ENCODE measurements around the gene TOPBP1. TPM values are rescaled to one million over a fixed set of nuclear protein-coding genes. Genes with fewer than 3 reads are reported as not detected.

Gene TOPBP1
- total and polyA plus RNA-seq, 2 of the 8 experiments (the other 6 are each of a cell fraction or from before 2014, with no cell fraction given): 19.7 to 35.9 TPM

DNA sequence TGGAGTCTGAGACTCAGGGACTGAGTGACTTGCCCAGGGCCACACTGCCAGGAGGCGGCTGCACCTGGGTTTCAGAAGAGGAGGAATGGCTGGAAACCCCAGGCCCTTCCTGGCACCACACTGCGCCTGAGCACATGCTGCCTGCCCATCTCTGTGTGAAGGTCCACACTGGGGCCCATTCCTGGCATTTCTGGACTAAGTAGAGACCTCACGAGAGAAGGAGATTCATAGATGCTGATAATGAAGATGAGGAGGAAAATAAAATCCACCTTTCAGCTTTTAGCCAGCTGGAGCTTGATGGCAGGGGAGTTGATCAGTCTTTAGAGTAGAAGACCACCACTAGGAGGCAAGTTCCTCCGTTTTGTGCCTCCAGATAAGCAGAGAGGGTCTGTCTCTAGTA lies 44.3 kb upstream of the TOPBP1 start (continued):
- no peak for TF ChIP-seq CHD7 (IDR thresholded peaks at IDR 0.05; ENCODE audit: insufficient replicate concordance, low read length)
- TF ChIP-seq, protein P1, sequence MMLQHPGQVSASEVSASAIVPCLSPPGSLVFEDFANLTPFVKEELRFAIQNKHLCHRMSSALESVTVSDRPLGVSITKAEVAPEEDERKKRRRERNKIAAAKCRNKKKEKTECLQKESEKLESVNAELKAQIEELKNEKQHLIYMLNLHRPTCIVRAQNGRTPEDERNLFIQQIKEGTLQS (IDR thresholded peaks at IDR 0.05; ENCODE audit: insufficient read depth, low read depth, low read length): no peak
- TF ChIP-seq BACH1 (IDR thresholded peaks at IDR 0.05; ENCODE audit: low read length): no peak
- no peak for TF ChIP-seq TBP (IDR thresholded peaks at IDR 0.05; ENCODE audit: low read depth, low read length)
- no peak for TF ChIP-seq KDM4A (IDR thresholded peaks at IDR 0.05; ENCODE audit: low read depth, low read length, severe bottlenecking)
- TF ChIP-seq SIX5 (IDR thresholded peaks at IDR 0.05; ENCODE audit: low read depth, low read length): no peak
- TF ChIP-seq NRF1 (IDR thresholded peaks at IDR 0.05; ENCODE audit: low read depth, low read length): no peak
- TF ChIP-seq TCF12 (IDR thresholded peaks at IDR 0.05; ENCODE audit: low read depth, low read length): no peak
- no peak for TF ChIP-seq USF2 (IDR thresholded peaks at IDR 0.05; ENCODE audit: low read length)
- no peak for TF ChIP-seq MAFK (IDR thresholded peaks at IDR 0.05; ENCODE audit: low read depth, low read length)
- TF ChIP-seq CTBP2 (IDR thresholded peaks at IDR 0.05; ENCODE audit: borderline replicate concordance, insufficient read depth, insufficient read length, low read length): no peak

Measured in H1 (cell line).